Ecto neural progenitor cell (in vitro differentiated cells): ENCODE data around the gene PTPRM.

ENCODE experiments used
- DNase-seq: peaks from one replicate; pipeline ENCODE4 v3.0.0-alpha.2; 2018; ENCODE audit warnings: low spot score

The PTPRM gene

DNA sequence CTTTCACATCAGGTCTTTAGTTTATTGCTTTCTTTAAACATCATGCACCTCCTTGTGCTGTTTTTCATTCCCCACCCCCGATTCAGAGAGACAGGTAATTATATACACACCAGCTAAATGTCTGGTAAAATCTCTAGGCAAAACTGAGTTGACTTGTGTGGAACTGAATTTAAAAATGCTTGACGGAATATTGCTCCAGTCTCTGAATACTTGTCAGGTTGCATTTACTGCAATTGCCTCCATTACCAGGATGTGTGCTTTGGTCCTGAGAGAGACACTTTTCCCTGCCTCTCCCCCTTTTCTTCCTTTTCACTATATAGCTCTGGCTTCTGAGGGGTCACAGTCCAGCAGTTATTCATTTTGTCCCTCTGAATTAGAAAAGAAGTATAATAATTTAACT is 104.0 kb downstream of the PTPRM start:
- no peak for DNase-seq

DNA sequence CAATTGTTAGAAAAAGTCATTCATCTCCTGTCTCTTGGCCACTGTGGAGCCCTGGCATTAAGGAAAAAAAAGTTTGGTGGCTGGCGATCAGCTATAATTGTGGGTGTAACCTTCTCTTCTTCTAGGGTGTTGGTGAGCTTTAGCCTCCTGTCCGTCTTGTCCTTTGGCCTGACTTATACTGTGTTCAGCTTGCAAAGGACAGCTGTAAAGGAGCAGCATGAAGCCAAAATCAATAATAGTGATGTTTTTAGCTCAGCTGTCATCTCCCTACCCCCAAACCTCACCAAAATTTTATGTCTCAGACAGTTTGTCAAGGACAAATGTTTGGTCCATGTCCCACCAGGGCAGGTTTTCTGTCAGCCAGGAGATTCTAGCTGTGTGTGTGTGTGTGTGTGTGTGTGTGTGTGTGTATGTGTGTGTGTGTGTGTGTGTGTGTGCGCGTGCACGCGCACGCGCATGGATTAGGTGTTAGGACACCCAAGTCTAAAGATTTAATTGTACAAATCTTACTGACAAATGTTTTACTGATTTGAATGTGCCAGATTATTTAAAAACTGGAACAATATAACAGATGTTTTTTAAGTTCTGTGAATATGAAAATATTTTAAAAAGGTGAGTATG is 109.2 kb downstream of the PTPRM start:
- DNase-seq: no peak

DNA sequence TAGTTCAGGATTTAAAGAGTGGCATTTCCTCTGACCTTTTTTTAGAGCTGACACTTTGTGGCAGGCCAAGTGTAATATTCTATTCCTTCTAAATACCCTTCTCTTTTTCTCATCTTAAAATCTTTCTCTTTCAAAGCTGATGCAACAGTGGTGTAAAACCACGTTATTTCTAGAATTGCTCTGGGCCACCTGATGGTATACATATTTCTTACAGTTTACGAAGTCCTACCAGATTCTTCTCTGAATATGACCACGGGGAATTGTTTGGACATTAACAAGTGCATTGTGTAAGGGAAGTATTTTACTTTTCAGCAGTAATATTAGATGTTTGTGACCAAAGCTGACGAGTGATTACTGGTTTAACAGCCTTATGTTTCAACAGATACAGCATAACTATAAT is 109.9 kb downstream of the PTPRM start:
- DNase-seq: no peak

DNA sequence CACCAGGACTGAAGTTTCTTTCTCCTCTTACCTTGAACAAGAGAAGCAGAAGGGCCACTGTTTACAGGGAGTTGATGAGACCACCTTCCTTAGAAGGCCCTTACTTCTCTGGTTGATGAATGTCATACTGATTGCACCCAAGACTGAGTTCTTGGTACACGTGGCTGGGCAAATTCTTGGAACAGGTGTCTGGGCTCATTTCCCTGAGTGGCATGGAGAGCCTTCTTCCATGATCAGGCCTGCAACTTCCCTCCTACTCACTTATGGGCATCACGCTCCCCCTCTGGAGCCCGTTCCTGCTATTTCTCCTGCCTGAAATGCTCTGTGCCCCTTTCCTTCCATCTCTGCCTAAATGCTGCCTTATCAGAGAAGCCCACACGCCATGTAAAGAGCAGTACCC is 110.3 kb downstream of the PTPRM start:
- DNase-seq: no peak

DNA sequence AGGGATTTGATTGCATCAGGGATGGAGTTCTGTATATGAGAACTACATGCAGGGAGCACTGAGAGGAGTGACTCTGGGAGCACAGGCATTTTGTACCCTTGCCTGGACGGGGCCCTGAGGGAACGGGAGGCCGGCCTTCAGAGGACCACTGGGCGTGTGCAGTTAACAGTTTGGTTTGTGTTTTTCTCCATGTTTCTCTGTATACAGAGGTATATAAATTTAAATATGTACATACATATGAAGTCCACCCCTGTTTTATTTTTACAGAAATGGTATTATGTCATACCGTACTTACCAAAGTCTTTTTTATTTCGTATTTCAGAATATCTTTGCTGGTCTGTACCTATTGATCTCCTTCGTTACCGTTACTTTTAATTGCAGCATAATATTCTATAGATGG is 111.3 kb downstream of the PTPRM start:
- DNase-seq: no peak

DNA sequence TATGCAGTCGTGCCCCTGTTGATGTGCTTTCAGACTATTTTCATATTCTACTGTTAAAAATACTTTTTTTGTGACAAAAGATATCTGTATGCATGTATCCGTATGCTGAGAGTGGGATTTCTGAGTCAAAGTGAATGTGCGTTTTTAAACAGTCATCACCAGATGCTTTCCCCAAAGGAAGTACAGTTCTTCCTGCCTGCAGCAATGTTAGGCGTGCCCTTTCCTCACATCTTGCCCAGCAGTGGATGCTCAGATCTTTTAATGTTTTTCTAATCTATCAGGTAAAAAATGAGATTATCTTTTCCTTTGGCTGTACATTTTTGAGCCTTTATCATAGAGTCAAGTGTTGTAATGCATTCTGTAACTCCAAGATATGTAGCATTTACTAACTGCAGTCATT is 111.7 kb downstream of the PTPRM start:
- DNase-seq: no peak

DNA sequence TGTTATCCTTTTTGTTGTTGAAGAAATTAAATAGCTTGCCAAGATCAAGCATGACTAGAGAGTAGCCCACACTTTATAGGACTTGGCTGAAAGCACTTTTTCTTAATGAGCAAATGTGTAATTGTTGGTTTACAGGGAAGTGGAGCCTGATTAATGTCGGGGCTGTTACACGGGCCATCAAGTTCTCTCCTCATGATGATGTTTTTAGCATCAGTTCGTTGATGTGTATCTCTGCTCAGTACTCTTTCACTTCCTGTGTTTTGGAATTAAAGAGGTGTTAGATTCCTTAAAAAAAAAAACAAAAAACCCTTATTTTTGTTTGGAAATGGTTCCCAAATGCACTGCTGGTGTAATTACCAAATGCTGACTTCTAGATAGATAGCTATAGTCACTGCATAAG is 114.2 kb downstream of the PTPRM start:
- no peak for DNase-seq

DNA sequence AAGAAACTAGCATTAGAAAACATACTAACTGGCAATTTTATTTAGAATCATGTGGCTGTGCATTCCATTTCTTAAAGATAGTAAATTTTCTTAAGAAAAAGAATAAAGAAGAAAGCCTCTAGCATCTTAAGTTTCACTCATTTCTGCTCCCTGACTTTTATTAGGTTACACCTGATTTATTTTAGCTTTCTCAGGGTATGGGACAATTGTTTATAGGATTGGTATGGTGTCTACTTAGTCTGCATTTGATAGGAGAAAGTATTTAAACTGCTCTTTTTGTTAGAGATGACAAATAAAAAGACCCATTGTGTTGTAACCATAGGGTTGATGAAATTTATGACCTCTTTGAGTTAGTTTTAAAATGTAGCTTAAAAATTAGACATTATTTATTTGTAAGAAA is 115.2 kb downstream of the PTPRM start:
- DNase-seq: no peak

DNA sequence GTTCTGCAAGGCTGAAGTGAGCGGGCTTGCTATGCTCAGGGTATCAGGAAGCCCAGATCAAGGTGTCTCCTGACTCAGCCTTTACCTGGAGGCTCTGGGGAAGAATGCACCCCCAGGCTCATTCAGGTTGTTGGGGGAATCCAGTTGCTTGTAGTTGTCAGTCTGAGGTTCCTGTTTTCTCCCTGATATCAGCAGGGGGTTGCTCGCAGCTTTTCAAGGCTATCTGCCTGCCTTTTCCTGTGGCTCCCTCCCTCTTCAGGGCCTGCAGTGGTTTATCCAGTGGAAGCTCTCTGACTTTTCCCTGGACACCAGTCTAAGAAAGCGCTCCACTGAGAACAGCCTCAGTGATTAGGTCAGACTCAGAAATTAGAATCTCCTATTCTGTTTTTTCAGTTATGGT is 116.6 kb downstream of the PTPRM start:
- DNase-seq: no peak

DNA sequence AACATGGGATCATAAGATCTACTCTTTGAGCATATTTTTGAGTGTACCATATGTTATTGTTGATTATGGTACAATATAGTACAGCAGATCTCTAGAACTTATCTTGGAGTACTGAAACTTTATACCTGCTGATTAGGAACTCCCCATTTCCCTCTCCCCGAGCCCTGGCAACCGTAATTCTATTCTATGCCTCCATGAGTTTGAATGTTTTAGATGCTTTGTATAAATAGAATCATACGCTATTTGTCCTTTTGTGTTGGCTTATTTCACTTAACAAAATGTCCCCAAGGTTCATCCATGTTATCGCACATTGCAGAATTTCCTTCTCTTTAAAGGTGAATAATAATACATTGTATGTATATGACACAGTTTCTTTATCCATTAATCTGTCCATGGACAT is 117.2 kb downstream of the PTPRM start:
- DNase-seq: no peak

DNA sequence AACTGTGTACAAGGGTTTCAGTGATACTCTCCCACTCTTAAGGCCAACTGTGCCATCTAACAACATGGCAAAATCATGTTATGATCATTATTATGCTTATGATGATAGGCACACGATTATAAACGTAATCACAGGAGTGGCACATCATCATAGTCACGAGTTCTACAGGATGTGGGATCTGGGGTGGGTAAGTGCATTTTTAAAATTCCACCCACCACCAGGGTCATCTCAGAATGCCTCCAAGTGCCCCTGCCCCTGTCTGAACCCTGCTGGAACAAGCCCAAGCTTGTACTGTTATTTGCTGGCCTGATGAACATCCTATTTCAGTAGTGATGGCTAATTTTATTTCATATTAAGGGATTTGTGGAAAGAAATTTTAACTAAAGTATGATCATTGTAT is 117.8 kb downstream of the PTPRM start:
- DNase-seq: no peak

DNA sequence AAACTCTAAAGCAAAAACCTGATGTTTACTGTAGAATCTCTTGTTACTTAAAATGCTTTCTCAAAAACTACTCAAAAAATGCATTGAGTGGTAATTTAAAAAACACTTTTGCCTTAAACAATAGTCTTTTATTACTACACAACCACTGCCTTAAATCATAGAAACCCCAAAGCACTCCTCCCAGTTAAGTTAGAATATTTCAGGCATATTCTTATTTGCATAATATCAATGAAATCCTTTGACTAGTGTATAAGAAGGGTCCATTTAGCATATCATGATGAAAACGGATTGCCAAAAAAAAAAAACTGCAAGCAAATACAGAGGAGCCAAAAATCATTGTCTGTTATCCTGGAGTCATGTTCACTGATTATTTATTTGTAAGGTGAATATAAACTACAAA is 119.2 kb downstream of the PTPRM start:
- DNase-seq: no peak

DNA sequence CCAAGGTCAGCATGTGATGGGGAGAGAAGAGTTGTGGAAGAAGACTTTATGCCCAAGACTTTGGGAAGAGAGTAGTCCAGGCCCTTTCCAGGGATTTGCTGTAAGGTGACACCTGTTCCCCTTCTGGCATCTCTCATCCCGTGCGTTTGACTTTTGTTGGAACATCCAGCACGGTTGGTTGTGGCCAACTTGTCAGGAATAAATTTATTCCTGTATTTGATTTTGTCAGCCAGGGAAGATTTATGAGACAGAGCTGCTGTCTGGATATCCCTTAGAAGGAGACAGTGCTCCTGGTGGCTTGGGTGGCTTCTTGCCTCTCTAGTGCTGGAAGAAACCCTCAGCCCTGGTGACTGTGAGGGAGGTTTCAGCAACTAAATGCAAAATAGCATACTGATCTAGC is 121.5 kb downstream of the PTPRM start:
- DNase-seq: no peak

DNA sequence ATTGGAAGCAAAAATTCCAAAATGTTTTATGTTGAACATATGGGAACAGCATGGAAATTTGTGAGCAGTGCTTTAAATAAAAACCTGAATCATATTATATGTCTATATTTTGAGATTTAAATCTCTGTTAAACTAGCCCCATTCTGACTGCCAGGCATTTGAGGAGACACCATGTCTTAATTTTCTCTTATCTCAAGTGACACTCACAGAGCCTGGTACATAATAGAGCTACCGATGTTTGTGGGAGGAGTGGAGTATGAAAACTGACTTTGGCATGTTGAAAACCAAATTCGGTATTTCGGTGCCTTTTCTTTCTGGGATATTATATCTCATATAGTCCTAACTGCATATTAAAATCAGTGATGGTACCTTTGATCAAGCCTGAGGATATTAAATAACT is 124.1 kb downstream of the PTPRM start:
- no peak for DNase-seq

DNA sequence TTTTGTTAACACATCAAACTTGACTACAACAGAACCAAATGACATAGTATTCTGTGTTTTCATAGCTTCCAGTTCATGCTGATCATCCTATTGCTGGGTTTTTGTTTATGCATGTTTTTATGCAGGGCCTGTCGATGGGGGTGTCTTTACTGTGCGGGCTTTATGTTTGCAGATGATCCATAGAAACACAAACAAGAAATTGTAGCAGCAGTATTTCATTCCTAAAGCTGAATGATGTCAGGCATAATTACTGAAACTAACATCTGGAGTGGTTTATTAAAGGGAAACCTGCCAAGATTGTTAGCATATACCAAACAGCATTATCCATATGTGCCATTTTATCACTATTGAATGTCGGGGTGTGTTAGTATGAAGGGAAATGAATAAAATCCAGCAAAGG is 129.7 kb downstream of the PTPRM start:
- DNase-seq: no peak

DNA sequence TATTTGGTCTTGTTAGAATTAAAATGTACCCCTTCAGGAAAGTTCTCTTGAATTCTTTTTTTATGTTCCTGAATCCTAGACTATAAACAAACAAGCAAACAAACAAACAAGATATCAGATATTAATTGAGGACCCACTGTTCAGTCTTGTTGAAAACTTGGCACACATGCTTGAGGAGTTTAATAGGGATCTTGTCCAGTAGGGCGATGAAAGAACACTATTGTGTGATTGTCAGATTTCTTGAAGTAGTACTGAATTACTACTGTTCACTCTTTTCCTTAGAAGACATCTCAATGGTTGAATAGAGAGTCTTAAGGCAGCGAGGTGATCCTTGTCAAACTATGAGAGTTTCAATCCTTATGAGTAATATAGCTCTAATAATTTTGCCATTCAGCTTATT is 130.2 kb downstream of the PTPRM start:
- DNase-seq: no peak

DNA sequence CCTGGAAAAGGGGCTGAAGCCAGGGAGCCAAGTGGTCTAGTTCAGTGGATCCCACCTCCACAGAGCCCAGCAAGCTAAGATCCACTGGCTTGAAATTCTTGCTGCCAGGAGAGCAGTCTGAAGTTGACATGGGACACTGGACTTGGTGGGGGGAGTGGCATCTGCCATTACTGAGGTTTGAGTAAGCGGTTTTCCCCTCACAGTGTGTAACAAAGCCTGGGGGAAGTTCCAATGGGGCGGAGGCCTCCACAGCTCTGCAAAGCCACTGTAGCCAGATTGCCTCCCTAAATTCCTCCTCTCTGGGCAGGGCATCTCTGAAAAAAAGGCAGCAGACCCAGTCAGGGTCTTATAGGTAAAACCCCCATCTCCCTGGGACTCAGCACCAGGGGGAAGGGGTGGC is 144.4 kb downstream of the PTPRM start:
- DNase-seq: no peak

DNA sequence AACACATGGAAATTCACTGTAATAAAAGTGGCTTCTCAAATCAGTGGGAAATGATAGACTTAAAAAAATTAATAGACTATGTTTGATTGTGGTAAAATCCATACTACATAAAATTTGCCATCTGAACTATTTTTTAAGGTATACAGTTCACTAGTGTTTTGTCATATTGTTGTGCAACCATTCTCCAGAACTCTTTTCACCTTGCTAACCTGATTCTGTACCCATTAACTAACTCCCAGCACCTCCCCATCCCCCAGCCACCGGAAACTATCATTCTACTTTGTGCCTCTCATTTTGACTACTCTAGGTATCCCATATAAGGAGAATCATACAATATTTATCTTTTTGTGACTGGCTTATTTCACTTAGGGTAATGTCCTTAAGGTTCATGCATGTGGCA is 153.3 kb downstream of the PTPRM start:
- no peak for DNase-seq

DNA sequence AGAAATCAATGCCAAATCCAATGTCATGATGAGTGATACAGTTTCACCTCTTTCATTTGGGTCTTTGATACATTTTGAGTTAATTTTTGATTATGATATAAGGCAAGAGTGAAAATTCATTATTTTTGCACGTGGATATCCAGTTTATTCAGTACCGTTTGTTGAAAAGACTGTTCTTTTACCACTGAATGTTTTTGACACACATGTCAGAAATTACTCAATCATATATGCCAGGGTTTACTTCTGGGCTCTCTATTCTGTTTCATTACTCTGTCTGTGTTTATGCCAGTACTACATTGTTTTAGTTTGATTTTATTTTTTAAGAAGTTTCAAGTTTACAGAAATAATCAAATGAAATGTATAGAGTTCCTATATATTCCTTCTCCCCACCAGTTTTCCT is 154.4 kb downstream of the PTPRM start:
- no peak for DNase-seq

DNA sequence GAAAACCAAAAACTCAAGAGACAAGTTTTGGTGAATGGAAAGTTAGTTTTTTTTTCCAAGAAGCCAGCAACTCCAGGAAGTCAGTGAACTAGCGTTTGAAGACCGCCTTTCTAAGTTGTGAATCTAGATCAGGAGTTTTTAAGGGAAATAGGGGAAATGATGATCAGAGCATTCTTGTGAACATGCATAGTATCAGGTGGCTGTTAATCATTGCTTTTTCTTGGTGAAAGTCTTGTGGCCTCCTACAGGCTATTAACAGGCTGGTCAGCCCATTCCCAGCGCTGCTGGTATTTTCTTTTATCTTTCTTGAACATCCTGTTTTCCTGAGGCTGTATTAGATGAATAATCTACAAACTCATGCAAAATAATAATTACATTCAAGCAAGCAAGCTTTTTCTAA is 155.8 kb downstream of the PTPRM start:
- DNase-seq: no peak

DNA sequence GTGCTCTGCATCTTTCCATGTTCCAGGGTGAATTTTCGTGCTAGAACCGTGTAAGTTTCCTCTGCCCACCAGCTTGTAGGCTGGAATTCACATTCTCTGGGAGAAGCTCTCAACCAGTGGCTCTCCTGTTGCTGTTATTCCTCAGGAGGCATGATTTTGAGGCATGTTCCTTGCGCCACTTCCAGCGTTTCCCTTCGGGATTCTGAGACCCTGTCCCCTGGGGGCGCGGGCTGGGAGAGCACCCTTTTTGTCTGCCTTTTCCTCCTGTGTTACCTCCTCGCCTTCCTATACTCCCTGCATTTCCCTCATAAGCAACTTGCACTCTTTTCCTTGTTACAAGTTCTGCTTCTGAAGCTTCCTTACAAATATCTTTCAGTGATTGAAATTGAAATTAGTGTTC is 156.4 kb downstream of the PTPRM start:
- no peak for DNase-seq

DNA sequence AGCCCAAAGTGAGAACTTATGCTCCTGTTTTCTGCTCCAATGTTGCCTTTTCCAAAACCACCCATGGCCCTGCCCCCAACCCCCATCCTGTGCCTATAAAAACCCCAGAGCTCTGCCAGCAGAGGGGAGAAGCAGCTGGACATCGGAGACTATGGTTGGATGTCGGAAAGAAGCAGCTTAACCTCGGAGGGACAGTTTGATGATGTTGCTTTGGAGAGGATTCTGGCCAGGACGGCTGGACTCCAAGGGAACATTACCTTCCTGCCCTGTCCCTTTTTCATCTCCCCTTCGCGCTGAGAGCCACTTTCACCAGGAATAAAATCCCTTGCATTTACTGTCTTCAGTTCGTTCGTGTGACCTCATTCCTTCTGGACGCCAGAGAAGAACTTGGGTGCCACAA is 158.4 kb downstream of the PTPRM start:
- DNase-seq: no peak

DNA sequence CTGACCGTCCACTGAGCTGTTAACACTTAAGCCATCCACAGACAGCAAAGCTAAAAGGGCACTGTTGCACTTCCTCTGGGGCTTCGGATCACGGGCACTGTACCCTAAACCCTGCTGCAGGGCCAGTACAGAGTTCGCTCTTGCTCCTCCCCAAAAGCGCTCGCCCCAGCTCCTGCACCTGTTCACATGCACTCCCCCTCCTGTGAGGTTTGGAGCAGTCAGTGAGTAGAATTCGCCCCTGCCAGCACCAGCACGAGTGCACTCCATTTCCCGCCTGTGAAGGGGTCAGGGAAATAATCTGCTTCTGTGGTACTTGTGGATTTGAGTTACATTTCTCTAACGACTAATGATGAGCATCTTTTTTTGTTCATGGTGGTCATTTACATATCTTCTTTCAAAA is 158.8 kb downstream of the PTPRM start:
- no peak for DNase-seq

DNA sequence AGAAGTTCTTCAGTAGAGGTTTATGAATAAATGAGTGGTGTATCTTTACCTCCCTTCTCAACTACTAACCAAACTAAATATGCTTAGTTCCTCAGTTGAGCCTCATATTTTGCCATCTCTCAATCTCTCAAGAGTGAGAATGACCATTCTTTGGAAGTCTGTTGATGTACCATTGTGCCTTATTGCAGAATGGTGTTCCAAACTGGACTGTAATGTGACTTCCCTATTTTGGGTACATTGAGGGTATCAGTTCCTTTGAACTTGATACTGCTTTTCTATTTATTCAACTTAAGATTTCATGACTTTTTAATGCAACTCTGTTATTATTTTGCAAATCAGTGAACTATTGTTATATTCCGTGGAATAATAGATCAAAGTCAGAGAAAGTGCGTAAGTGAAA is 159.4 kb downstream of the PTPRM start:
- DNase-seq: no peak
